ENCODE results near the gene NUB1.

The NUB1 gene

DNA sequence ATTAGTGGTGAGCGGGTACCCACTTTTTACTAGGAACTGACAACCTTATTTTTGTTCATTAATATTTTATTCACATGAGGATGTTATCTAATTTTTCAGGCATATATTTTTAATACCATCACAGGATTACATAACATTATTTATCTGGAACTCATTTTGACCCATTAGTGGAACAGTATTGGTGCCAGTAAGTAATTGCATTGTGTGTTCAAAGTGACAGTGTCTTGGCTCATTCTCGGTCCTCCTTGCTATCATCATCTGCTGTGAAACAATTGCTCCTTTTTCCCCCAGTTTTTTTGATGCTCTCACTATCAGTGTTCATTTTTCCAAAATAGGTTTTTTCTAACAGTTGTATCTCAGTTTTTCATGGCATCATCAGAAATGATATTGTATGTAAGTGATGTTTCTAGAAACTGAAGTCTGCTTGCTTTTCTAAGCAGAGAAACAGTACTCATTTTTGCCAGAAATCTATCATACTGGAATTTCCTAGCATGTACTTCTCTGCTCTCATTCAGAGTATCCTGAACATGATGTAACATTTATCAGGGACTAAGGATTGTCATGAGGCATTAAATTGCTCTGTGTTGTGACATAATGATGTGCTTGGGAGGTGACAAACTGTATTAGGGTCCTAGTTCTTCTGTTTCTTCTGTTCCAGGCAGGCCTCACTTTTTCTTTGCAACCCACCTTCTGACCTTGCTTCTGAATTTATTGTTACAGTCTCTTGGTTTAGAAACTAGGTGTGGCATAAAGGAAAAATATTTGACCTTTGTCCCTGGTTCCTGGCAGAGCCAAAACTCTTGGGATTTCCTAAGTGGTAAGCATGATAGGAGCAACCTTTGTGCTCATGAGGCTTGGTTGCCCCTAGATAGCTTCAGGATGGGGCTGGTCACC is 4.2 kb downstream of the NUB1 start:
- TF ChIP-seq ZNF274 (IDR thresholded peaks at IDR 0.05; ENCODE audit: low read depth, low read length): no peak
- H3K4me3 ChIP-seq (ENCODE audit: low read length): no peak overlapping the region

DNA sequence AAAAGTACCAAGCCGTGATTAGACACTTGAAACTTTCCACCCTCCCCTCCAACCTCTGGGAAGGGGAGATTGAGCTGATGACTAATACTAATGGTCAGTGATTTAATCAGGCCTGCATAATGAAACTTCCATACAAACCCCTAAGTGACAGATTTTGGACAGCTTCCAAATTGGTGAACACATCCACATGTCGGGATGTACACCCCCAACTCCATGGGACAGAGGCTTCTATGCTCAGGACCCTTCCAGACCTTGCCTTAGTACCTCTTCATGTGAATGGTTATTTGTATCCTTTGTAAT is 4.8 kb downstream of the NUB1 start:
- H3K4me3 ChIP-seq (ENCODE audit: low read length): no peak overlapping the region
- no peak for TF ChIP-seq ZNF274 (IDR thresholded peaks at IDR 0.05; ENCODE audit: low read depth, low read length)

DNA sequence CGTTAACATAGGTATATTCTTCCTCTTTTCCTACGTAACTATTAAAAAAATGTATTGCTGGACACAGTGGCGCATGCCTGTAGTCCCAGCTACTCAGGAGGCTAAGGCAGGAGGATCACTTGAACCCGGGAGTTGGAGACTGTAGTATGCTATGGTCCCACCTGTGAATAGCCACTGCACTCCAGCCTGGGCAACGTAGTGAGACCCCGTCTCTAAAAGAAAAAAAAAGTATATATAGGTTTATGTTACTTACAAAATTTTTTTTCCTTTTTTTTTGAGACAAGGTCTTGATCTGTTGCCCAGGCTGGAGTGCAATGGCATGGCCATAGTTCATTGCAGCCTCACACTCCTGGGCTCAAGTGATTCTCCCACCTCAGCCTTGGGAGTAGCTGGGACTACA is 5.6 kb downstream of the NUB1 start:
- H3K4me3 ChIP-seq (ENCODE audit: low read length): no peak overlapping the region
- TF ChIP-seq ZNF274 (IDR thresholded peaks at IDR 0.05; ENCODE audit: low read depth, low read length): no peak

DNA sequence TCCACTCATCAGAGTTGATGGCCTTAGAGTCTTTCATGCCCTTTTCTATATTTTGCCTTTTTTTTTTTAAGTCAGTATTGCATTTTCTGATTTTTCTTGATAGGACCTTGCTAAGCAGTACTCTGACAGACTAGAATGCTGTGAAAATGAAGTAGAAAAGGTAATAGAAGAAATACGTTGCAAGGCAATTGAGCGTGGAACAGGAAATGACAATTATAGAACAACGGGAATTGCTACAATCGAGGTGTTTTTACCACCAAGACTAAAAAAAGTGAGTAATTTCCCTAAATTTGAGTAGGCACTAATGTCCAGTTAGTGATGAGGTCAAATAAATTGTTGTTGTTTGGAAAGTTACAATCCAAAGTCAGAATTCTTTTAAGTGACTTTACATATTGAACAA is 7.4 kb downstream of the NUB1 start:
- peak overlapping the region; percentile 16; the same call in 1 of the 2 replicates for H3K4me3 ChIP-seq (ENCODE audit: low read length)
- TF ChIP-seq ZNF274 (IDR thresholded peaks at IDR 0.05; ENCODE audit: low read depth, low read length): no peak

GRCh38 chr7:151349507-151349853 is 7.9 kb downstream of the NUB1 start:
- H3K4me3 ChIP-seq (ENCODE audit: low read length): peak overlapping the region; percentile 60; the same call in 1 of the 2 replicates
- TF ChIP-seq ZNF274 (IDR thresholded peaks at IDR 0.05; ENCODE audit: low read depth, low read length): no peak

DNA sequence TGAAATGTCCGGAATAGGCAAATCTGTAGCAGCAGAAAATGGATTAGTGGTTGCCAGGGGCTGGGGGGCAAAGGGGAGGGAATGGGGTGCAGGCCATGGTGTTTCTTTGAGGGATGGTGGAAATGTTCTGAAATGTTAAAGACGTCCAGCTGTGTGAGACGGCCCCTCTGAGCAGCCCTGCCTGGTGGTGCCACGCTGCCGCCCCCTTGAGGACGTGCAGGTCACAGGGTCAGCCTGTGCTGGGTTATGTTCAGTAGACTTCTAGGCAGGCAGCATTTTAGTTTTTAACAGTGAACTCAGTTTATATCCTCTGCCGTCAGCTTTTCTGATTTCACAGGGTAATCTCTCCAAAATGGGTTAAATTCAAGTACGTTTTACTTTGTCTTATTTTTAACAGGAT is 9.4 kb downstream of the NUB1 start:
- no peak overlapping the region for H3K4me3 ChIP-seq (ENCODE audit: low read length)

GRCh38 chr7:151351967-151352366 is 10.4 kb downstream of the NUB1 start:
- TF ChIP-seq ZNF274 (IDR thresholded peaks at IDR 0.05; ENCODE audit: low read depth, low read length): no peak
- H3K4me3 ChIP-seq (ENCODE audit: low read length): no peak overlapping the region; the same call in 1 of the 2 replicates

More for the DNA sequence above, 9.4 kb downstream of the NUB1 start:
- TF ChIP-seq ZNF274 (IDR thresholded peaks at IDR 0.05; ENCODE audit: low read depth, low read length): no peak

DNA sequence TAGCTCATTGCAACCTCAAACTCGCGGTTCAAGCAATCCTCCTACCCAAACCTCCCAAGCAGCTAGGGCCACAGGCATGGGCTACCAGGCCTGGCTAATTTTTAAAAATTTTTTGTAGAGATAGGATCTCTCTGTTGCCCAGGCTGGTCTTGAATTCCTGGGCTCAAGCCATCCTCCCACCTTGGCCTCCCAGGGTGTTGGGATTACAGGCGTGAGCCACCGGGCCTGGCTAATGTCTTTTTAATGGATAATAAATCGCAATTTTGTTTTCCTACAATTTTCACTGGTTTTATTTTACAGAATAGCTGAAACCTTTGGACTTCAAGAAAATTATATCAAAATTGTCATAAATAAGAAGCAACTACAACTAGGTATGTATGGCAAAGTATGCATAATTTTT is 10.9 kb downstream of the NUB1 start:
- no peak for TF ChIP-seq ZNF274 (IDR thresholded peaks at IDR 0.05; ENCODE audit: low read depth, low read length)
- no peak overlapping the region; the same call in 1 of the 2 replicates for H3K4me3 ChIP-seq (ENCODE audit: low read length)

DNA sequence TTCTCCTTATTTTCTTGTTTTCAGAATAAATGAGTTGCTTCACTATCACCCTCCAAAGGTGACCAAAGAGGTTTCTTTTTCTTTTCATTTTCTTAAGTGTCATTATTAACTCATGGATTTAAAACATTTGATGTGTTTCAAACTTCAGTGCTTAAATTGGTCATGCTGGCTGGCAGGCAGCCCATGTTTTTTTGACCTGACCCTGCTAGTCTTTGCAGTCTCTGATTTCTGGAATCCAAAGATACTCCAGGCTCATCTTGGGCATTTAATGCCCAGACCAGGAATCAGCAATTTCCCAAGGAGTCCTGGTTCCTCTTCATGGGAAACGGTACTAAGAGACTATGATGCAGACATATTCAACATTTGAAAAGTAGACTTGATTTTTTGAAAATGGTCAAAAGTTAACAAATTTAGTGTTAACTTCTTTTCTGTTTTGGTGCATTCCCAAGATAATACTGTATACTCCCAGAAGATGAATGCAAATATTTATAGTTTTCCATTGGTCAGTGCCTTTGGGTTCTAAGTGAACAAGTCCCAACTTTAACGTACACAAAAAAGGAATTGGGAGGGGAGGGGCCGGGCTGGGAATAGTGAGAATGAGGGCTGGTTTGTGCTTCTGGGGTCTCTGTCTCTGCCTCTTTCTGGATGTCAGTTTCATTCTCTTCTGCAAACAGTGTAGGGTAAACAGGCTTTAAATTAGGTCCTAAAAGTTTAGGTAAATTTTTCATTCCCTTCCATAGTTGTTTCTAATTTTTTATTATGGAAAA is 19.8 kb downstream of the NUB1 start:
- no peak for TF ChIP-seq ZNF274 (IDR thresholded peaks at IDR 0.05; ENCODE audit: low read depth, low read length)
- H3K4me3 ChIP-seq (ENCODE audit: low read length): no peak overlapping the region

DNA sequence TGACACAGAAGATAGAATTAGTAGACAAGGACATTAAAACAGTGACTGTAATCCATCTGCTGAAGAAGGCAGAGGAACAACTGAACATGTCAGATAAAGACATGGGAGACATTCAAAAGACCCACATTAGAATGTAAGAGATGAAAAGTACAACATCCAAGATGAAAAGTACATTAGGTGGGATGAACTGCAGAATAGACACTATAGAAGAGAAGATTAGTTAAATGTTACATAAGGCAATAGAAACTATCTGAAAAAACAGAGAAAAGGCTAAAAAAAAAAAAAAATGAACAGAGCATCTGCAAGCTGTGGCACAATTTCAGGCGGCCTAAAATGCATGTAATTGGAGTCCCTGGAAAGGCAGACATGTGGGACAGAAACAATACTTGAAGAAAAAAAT is 21.6 kb downstream of the NUB1 start:
- no peak for TF ChIP-seq ZNF274 (IDR thresholded peaks at IDR 0.05; ENCODE audit: low read depth, low read length)
- H3K4me3 ChIP-seq (ENCODE audit: low read length): no peak overlapping the region

DNA sequence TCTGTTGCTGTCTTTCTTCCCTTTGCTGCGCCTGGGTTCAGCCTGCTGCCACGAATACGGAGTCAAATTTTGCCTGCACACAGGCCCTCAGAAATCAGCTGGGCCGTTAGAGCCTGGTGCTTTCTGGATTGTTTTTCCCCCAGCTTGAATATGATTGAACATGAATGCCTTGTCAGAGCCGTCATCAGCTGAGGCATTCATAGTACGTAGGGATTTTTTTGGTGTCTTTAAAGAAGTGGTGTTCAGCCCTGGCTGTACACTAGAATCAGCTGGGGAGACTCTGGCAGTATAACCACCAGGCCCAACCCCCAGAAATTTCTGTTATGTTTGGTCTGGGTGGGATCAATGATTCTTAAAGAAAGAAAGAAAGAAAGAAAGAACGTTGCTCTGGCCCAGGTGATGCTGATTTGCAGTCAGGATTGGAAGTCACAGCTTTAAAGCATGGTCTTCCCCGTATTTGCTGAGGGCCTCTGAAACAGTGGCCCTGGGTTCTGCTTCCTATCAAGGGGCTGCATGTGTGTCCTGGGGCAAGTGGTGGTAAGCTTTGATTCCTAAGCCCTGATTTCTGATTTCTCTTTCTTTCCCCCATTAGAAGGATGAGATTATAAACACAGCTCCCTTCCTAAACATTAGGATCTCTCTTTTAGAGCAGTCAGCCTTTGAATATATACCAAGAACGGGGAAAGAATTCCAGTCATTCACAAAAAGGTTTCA is 24.7 kb downstream of the NUB1 start:
- no peak overlapping the region for H3K4me3 ChIP-seq (ENCODE audit: low read length)
- TF ChIP-seq ZNF274 (IDR thresholded peaks at IDR 0.05; ENCODE audit: low read depth, low read length): no peak

- no peak overlapping the region for H3K4me3 ChIP-seq (ENCODE audit: low read length)
- TF ChIP-seq ZNF274 (IDR thresholded peaks at IDR 0.05; ENCODE audit: low read depth, low read length): no peak
Observed at GRCh38 chr7:151366880-151367222, 25.2 kb downstream of the NUB1 start.

DNA sequence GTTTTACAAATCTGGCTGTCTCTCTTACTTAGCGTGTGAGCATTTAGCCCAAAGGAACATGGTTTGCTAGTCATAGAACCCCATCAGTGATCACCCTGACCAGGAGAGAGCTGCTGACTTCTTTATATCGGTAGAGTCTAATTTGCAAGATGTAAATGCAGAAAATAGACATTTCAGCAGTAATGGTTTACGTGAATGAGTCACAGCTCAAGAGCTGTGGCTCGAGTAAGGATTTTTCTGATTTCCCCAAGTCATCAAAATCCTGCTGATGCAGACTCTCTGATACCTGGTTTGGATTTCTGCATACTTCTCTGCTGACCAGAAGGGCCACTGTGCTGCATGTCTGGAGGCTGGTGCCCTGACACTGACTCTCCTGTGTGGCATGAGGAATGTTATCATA is 25.7 kb downstream of the NUB1 start:
- TF ChIP-seq ZNF274 (IDR thresholded peaks at IDR 0.05; ENCODE audit: low read depth, low read length): no peak
- H3K4me3 ChIP-seq (ENCODE audit: low read length): no peak overlapping the region

GRCh38 chr7:151368136-151368571 is 26.5 kb downstream of the NUB1 start:
- no peak overlapping the region for H3K4me3 ChIP-seq (ENCODE audit: low read length)
- TF ChIP-seq ZNF274 (IDR thresholded peaks at IDR 0.05; ENCODE audit: low read depth, low read length): no peak

DNA sequence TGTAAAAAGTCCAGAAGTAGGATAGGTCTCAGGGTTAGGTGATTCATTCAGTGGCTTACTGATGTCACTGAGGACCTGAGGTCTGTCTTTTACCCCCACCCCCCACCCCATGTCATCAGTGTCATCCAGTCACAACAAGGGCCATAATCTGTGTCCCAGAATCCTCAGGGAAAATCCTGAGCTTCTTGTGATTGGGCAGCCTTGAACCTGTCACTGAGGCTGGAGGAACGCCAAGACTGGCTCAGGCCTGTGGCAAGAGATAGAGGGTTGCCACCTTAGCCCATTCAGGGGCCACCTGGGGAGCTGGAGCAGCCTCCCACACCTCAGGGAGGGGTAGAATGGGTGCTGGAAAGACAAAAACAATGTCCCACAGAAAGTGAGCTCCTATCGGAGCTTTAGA is 29.7 kb downstream of the NUB1 start:
- TF ChIP-seq ZNF274 (IDR thresholded peaks at IDR 0.05; ENCODE audit: low read depth, low read length): no peak
- no peak overlapping the region for H3K4me3 ChIP-seq (ENCODE audit: low read length)
